GM19372 (cell line): ENCODE results near the gene MRPS30.
"Not testable (repeated sequence)": the region's sequence is repeated elsewhere in the genome, so short reads cannot be mapped to it uniquely, and the experiment has no call there.

ENCODE experiments used
- ATAC-seq: cut with Tn5 transposase; IDR thresholded peaks from one replicate; pipeline ENCODE4 v1.9.1; 2021; ENCODE audit warnings: mild to moderate bottlenecking, low read depth, moderate library complexity; ENCODE audit not compliant: unreplicated experiment

Gene MRPS30

DNA sequence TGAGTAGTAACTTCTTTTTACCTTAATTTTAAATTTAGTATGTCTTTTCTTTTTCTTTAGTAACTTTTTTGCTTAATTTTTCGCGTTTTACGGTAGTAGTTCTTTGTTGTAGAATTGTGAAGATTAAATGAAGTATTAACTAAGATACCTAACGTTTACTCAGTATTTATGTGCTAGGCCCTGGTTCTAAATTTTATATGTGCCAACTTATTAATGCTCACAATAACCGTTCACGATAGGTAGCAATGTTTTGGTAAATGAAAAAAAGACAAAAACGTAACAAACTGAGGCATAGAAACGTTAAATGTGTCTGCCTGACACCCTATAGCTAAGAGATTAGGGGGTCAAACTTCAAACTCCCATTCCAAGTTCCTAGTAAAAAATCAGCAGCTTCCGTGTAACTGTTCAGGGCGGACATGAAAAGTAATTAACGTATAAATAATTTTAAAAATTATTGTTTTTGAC, 1.2 kb downstream of the MRPS30 start:
- ATAC-seq, result no peak

DNA sequence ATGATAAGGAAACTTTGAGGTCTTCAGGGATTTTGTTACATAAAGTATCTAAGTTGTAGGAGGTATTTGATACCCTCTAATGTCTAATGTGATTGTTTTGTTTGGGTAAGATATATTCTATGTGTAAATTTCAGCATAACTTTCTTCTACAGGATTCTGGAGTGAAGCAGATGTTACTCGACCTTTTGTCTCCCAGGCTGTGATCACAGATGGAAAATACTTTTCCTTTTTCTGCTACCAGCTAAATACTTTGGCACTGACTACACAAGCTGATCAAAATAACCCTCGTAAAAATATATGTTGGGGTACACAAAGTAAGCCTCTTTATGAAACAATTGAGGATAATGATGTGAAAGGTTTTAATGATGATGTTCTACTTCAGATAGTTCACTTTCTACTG, 6.0 kb downstream of the MRPS30 start:
- ATAC-seq, result no peak

DNA sequence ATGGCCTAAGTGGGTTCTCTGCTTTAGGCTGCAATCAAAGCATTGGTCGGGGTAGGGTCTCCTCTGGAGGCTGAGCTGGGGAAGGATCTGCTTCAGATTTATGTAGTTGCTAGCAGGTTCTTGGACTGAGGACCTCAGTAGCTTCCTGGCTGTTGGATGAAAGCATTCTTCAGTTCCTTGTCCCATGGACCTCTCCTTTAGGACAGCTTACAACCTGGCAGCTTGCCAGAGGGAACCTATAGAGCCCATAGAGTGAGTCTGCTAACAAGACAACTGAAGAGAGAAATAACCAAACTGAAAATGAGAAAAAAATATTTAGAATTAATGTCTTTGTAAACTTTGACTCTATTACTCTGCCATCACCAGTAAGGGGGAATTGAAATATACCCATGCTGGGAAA, 12.4 kb downstream of the MRPS30 start:
- no peak for ATAC-seq

DNA sequence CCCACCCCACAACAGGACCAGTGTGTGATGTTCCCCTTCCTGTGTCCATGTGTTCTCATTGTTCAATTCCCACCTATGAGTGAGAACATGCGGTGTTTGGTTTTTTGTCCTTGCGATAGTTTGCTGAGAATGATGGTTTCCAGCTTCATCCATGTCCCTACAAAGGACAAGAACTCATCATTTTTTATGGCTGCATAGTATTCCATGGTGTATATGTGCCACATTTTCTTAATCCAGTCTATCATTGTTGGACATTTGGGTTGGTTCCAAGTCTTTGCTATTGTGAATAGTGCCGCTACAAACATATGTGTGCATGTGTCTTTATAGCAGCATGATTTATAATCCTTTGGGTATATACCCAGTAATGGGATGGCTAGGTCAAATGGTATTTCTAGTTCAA, 15.9 kb downstream of the MRPS30 start:
- ATAC-seq, result not testable (repeated sequence)

DNA sequence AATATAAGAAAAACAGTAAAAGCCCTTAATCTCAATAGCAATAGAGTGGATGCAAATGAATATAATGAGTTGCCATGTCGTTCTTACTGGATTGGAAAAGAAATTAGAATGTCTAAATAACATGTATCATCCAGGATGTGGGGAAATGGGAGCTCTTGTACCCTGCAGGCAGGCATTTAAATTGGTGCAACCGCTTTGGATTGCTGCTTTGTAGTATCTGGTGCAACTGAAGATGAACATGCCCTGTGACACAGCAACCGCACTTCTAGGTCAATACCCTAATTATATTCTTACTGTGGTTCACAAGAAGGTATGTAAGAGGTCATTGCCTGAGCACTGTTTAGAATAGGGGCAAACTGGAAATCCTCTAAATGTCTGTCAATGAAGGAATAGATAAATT, 18.9 kb downstream of the MRPS30 start:
- no peak for ATAC-seq

DNA sequence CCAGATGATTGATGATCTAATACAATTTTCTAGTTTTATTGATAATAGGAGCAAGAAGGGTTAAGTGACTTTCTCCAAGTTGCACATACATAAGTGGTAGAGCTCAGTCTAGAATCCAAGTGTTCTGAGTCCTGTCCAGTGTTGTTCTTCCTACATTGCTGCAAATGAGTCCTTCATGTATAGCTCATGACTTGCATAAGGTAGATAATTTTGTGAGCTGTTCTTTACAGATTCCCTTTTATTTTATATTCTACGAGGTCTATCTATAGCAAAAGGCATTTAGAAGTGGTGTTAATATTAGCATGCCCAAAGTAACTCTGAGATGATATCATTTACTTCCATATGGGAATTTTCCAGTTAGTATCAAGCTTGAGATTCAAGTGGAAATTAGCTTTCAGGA, 20.0 kb downstream of the MRPS30 start:
- ATAC-seq, result no peak

DNA sequence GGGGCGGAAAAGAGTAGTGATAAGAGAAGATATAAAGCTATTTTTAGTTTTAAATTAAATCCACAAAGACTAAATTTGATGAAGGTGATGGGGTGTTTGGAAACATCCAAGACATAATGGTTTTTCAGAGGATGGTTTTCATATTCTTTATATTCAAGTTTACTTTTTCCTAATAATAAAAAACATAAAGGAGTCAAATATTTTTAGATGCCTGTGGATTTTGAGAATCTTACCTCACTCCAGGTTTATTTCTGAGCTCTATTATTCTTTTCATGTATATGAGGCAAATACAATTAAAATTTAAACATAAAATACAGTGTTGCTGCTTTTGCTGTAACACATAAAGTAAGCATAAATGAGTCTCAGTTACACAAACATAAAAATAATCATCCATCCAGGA, 22.2 kb downstream of the MRPS30 start:
- no peak for ATAC-seq

DNA sequence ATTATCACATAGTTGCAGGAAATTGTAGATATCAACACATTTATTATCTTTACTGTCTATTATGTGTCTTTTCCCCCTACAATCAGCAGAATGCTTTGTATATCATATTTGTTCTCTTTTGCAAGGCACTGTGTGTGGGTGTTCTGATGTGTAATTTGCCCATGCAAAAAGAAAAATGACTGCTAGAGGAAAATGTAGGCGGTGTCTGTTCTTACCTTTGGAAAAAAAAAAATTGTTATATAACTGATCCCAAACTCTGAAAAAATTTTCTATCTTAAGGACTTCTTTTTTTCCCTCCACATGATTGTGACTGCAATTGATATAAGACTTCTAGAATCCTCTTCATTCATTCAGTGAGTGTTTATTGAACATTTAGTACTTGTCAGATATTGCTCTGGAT, 24.5 kb downstream of the MRPS30 start:
- no peak for ATAC-seq

DNA sequence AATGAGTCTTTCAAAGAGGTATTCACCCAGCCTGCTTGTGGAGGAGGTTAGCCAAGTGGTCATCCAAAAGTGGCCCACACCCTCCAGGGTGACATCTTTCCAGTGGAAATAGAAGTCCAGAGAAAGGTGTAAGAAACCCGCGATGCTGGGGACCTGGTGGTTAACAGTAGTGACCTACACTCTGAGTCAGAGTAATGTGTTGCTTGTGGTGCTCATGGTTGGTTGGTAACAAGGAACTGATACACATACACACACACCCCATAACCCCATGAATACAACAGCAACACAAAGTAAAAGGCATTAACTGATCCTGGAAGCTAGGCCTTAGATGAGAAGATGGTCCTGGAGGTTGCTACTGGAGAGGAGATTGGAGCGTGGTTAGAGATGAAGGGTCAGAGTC, 26.9 kb downstream of the MRPS30 start:
- no peak for ATAC-seq

DNA sequence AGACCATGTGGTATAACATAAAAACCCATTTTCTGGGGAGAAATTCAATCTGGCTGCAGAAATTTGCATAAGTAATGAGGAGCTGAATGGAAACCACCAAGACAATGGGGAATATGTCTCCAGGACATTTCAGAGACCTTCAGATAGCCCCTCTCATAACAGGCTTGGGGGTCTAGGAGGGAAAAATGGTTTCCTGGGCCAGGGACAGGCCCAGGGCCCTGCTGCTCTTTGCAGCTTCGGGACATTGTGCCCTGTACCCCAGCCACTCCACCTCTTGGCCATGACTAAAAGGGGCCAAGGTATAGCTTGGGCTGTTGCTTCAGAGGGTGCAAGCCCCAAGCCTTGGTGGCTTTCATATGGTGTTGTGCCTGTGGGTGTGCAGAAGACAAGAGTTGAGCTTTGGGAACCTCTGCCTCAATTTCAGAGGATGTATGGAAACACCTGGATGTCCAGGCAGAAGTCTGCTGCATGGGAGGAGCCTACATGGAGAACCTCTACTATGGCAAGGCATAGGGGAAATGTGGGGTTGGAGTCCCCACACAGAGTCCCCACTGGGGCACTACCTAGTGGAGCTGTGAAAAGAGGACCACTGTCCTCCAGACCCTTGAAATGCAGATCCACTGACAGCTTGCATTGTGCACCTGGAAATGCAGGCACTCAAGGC, 30.4 kb downstream of the MRPS30 start:
- ATAC-seq, result no peak

DNA sequence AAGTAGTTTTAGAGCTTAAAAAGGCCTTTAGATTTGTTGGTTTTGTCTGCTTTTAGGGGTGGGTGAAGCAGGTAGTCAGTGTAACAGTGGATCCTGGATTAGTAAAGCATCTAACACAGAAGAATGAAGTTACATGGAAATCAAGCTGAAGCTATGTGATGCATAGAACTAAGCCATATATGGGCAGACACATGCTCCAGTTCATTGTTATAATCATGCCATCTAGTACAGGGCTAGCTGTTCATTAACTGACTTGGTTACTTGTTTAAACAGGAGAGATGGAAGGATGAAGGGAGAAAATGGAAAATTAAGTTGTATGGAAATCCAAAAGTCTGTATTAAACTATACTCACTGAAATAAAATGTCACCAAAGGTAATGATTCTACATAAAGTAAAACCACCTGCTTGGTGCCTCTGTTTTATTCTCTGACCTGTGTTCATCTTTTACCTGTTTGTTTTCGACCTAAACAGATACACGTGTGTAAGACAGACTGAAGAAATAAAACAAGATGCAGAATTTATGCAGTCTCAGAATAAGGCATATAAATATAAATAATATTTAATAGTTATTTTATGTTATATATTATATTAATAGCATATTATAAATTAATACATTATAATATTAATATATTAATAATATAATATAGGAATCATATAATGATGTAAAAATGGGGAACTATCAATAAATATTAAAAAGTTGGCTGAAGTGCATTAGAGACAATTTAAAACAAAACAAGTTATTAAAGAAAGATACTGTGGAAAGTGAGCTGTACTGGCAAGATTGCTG, 33.9 kb downstream of the MRPS30 start:
- ATAC-seq, result no peak

DNA sequence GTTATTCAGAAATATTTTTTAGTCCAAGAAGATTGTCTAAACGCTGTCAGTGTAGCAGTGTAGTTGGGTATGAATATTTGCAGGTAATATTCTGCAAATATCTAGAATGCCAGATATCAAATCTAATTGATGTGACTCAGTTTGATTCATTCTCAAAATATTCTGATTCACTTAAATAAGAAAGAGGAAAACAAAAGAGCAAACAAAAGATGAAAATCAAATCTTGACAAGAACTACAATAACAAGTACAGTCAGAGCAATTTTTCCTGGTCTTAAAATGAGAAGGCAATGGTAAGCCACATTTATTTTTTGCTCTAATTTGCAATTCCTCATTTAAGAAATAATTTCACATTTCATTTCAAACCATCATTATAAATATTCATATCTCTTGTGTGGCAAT, 36.0 kb downstream of the MRPS30 start:
- ATAC-seq, result no peak

DNA sequence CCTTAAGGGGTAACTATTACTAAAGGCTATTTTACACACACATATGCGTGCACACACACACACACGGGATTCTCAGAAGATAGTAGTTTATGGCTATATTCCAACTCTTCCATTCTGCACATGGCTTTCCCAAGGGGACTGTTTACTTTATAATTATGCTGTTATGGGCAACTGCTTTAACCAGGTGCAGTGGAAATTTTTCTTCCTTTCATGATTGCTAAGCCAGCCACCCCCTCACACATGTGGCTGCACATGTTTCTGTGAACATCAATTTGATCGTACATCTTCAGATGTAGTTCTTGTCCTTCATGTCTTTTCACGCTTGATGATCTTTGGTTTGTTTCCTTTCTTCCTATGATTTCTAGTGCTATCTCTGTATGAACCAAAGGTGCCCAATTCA, 37.0 kb downstream of the MRPS30 start:
- no peak for ATAC-seq

DNA sequence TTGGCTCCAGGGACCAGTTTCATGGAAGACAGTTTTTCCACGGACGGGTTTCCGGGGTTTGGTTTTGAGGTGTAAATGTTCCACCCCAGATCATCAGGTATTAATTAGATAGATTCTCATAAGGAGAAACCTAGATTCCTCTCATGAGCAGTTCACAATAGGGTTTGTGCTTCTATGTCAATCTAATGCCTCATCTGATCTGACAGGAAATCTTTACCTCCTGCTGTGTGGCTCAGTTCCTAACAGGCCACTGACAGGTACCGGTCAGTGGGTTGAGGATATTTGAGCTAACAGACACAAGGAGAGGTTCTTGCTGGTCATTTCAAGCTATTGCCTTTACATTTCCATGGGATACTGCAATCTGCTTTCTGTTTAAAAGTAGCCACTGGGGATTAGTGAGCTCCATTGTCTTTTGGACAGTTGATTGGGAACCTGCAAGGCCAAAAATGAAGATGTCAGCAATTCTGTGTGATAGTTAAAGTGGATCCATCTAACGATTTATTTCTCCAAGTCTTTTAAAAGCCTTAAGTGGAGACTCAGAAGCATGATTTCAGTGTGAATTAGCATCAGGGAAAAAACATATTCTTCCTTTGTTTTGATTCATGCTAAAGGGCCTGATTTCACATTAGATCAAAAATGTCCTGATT, 38.6 kb downstream of the MRPS30 start:
- no peak for ATAC-seq

DNA sequence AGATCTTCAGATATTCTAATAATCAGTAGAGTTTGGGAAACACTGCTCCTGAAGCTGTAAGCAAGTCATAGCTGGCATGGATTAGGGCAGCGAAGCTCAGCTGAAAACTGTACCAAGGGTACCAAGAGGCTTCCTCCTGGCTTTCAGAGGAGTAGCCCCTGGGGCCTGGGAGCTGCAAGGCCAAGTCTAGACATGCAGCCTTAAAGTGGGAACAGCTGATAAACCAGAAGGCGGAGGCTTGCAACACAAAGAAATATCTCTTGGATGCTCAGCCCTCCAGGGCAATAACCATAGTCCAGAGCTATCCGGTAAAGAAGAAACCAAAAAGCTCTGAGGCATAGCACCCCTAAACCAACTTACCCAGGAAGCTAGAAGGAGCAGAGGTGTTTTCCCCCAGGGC, 51.5 kb downstream of the MRPS30 start:
- no peak for ATAC-seq

DNA sequence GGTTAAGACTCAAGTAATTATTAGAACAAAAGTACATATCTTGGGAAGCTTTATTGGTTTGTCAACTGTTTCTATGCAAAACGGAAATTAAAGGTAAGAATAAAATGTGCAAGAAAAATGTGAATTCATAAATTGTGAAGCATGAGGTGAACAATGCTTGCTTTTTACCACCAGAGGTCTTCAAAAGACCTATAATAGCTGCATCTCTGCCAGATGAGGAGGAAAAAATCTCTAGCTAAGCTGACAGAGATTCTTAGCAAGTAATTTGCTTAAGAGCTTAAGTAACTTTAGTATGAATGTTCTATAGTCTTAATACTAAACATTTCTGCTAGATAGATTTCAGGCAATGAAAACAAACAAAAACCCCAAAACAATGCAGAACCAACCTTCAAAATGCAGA, 54.1 kb downstream of the MRPS30 start:
- no peak for ATAC-seq
